Osteoblast (primary cell): ENCODE results near the gene MRC2. TPM values are rescaled to one million over a fixed set of nuclear protein-coding genes. Genes with fewer than 3 reads are reported as not detected.

Experiments used
- DNase-seq: peaks from one replicate; pipeline ENCODE4 v3.0.0; 2011; ENCODE audit warnings: low spot score, mixed read lengths; ENCODE audit not compliant: insufficient read length; ENCODE audit errors: missing footprints
- H2AFZ ChIP-seq: 2 replicates; pipeline ENCODE4 v1.6.0; 2011; ENCODE audit warnings: mild to moderate bottlenecking, low read length
- H3K27ac ChIP-seq: 2 replicates; pipeline ENCODE4 v1.5.1; 2011; ENCODE audit warnings: mild to moderate bottlenecking, low read depth, low read length, moderate library complexity
- H3K27me3 ChIP-seq: 2 replicates; pipeline ENCODE4 v1.6.0; 2012; ENCODE audit warnings: mild to moderate bottlenecking, control low read depth, inconsistent platforms, low read length, moderate library complexity; ENCODE audit not compliant: insufficient read depth
- H3K36me3 ChIP-seq: 2 replicates; pipeline ENCODE4 v1.5.1; 2011; ENCODE audit warnings: mild to moderate bottlenecking, low read length, control low read depth, moderate library complexity; ENCODE audit not compliant: insufficient read depth
- H3K4me1 ChIP-seq: 2 replicates; pipeline ENCODE4 v1.5.1; 2011; ENCODE audit warnings: mild to moderate bottlenecking, low read length, control low read depth, moderate library complexity; ENCODE audit not compliant: insufficient read depth
- H3K4me2 ChIP-seq: 2 replicates; pipeline ENCODE4 v1.6.0; 2011; ENCODE audit warnings: mild to moderate bottlenecking, low read length; ENCODE audit not compliant: insufficient read depth
- H3K4me3 ChIP-seq: fragments of 200-600 bp; sonication (generic); 3 replicates; pipeline ENCODE4 v1.5.1; 2012; ENCODE audit warnings: mild to moderate bottlenecking, low read length, inconsistent platforms; ENCODE audit not compliant: insufficient read depth
- H3K79me2 ChIP-seq: 2 replicates; pipeline ENCODE4 v1.6.0; 2012; ENCODE audit warnings: mild to moderate bottlenecking, low read length, control low read depth, inconsistent platforms; ENCODE audit not compliant: insufficient read depth
- H3K9me3 ChIP-seq: 2 replicates; pipeline ENCODE4 v1.5.1; 2011; ENCODE audit warnings: low read depth, low read length, control low read depth
- H4K20me1 ChIP-seq: 2 replicates; pipeline ENCODE4 v1.6.0; 2012; ENCODE audit warnings: mild to moderate bottlenecking, low read length, control low read depth; ENCODE audit not compliant: insufficient read depth
- CTCF ChIP-seq: IDR thresholded peaks from 2 replicates; pipeline ENCODE4 v1.5.1; 2011; ENCODE audit warnings: mild to moderate bottlenecking, low read depth, low read length, moderate library complexity; ENCODE audit errors: extremely low read depth
- total RNA-seq: library from RNA; depleted of rRNA; stranded (reverse); fragments of >200 nt; gene quantifications from 2 replicates; pipeline ENCODE4 v1.2.3, GENCODE V29; 2012

Gene MRC2
- total RNA-seq, 1 donor, result 552 TPM

GRCh38 chr17:62628831-62629555 lies 1.5 kb downstream of the MRC2 start:
- no peak overlapping the region for H2AFZ ChIP-seq
- no peaks in the 10 kb centered on the region for H3K9me3 ChIP-seq
- H3K79me2 ChIP-seq, result peaks cover 59% of the 10 kb centered on the region
- peaks cover 56% of the 10 kb centered on the region for H3K4me1 ChIP-seq
- H3K27ac ChIP-seq, result peak overlapping the region; percentile 92
- no peak for TF ChIP-seq CTCF
- H4K20me1 ChIP-seq, result peaks cover 47% of the 10 kb centered on the region
- H3K4me2 ChIP-seq, result peak overlapping the region; percentile 97
- no peaks in the 10 kb centered on the region for H3K27me3 ChIP-seq
- peaks cover 17% of the 10 kb centered on the region for H3K36me3 ChIP-seq
- peak; percentile 93 for DNase-seq
- peak overlapping the region; percentile 86 for H3K4me3 ChIP-seq

- peak overlapping the region; percentile 97 for H3K4me2 ChIP-seq
- peaks cover 67% of the 10 kb centered on the region for H3K79me2 ChIP-seq
These were observed 2.3 kb downstream of the MRC2 start for GRCh38 chr17:62629556-62630364.

GRCh38 chr17:62630365-62631085 lies 3.1 kb downstream of the MRC2 start:
- Histone ChIP-seq H3K79me2 (peaks cover 75% of the 10 kb centered on the region), H3K27ac (peak overlapping the region; percentile 92), H3K4me3 (peak overlapping the region; percentile 86), H3K4me2 (peak overlapping the region; percentile 97), H4K20me1 (peaks cover 54% of the 10 kb centered on the region), H3K9me3 (no peaks in the 10 kb centered on the region), H2AFZ (no peak overlapping the region), H3K27me3 (no peaks in the 10 kb centered on the region), H3K4me1 (peaks cover 58% of the 10 kb centered on the region), H3K36me3 (peaks cover 19% of the 10 kb centered on the region)
- TF ChIP-seq CTCF, result no peak
- DNase-seq, result peak; percentile 76

More at GRCh38 chr17:62629556-62630364, 2.3 kb downstream of the MRC2 start:
- H3K36me3 ChIP-seq, result peaks cover 17% of the 10 kb centered on the region
- H4K20me1 ChIP-seq, result peaks cover 54% of the 10 kb centered on the region
- no peak overlapping the region for H2AFZ ChIP-seq
- peak overlapping the region; percentile 86 for H3K4me3 ChIP-seq
- H3K9me3 ChIP-seq, result no peaks in the 10 kb centered on the region
- DNase-seq, result peak; percentile 91
- peaks cover 58% of the 10 kb centered on the region for H3K4me1 ChIP-seq
- TF ChIP-seq CTCF, result no peak
- H3K27ac ChIP-seq, result peak overlapping the region; percentile 92
- H3K27me3 ChIP-seq, result no peaks in the 10 kb centered on the region
